ENCODE data around the gene CCDC40. TPM values are rescaled to one million over a fixed set of nuclear protein-coding genes. Genes with fewer than 3 reads are reported as not detected.

Gene CCDC40
- total and polyA plus RNA-seq, 11 donors: 2.4 to 9.0 (median 5.9) TPM

DNA sequence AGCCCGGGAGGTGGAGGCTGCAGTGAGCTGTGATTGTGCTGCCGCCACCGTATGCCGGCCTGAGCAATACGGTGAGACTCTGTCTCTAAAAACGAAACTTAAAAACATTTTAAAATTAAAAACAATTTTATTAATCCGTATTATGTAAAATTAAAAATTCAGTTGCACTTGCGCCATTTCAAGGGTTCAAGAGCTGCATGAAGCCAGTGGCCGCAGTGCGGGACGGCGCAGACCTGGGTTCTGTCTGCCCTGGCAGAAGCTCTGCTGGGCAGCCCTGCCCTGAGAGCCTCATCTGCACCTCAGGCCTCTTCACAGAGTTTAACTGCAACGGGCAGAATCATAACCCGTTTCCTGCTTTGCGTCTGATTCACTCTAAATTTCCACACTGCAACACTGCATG is 32.5 kb upstream of the CCDC40 start:
- WGBS, 4 donors: 91 to 95% (median 93%) methylated on average over 15 of the region's 15 CpGs
- H3K27ac ChIP-seq: no peak overlapping the region
- intact Hi-C loops (cut with DNase I): loop anchor here in 4 of 10 donors (10.0 kb wide), 3 partner anchors 71 to 251 kb away; no protein-coding TSS in a partner anchor

DNA sequence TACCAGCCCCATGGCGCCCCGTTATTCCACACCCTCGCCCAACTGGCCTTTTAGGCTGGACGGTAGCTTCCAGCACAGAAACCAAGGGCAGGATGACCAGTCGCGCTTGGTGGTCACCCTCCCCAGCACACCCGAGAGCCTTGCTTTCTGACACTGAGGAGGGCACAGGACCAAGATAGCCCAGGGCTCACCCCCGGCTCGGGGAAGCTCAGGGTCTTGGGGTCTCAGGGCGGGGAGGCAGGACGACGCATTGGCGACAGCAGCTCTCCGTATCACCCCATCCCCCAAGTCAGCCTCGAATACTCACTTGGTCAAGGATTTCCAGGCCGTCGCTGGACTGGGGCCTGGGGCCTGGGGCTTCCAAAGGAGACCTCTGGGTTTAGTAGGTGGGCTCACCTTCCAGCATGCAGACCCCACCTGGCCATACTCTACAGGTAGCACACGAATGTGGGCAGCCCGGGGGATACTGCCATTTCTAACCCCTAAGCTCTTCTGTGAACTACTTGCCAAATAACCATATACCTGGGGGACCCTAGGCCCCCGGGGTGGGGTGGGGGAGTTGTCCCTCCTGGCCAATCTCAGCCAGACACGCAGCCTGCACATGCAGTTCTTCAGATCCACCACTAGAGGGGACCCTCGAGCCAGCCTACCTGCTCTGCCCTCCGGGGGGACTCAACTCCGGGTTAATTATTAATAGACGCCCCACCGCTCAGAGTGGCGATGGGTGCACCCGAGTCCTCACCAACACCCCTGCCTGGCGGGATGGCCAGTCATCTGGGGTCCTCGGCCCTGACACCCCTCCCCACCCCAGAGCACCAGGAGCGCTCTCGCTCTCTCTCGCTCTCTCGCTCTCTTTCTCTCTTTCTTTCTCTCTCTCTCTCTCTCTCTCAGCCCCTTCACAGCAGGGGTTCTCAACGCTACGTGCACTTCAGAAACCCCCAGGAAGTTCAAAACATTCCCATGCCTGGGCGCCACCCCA is 30.8 kb upstream of the CCDC40 start:
- intact Hi-C loops (cut with DNase I): loop anchor here in 8 of 10 donors (5.0 to 10.0 kb wide), 7 partner anchors 62 to 249 kb away; partner anchors contain the start of gene GAA (in 1 of the 8)
- Histone ChIP-seq H3K27me3 (no peaks in the 10 kb centered on the region), H3K36me3 (peaks cover 0 to 16% (median 3%) of the 10 kb centered on the region in 9 donors), H3K4me3 (peak overlapping the region in 4 of 12 donors; percentile 18 to 33 (median 24)), H3K27ac (no peak overlapping the region), H3K9me3 (no peaks in the 10 kb centered on the region), H3K4me1 (peaks cover 0 to 18% (median 10%) of the 10 kb centered on the region in 12 donors)
- ATAC-seq (peak in 3 of 4 donors; percentile 25 to 41 (median 32)), DNase-seq (peak; percentile 36 to 70 (median 48))
- WGBS, 4 donors: 50 to 54% (median 53%) methylated on average over 34 to 37 of the region's 37 CpGs
- TF ChIP-seq POLR2A (IDR thresholded peaks at IDR 0.05): no peak
- TF ChIP-seq, protein P1, sequence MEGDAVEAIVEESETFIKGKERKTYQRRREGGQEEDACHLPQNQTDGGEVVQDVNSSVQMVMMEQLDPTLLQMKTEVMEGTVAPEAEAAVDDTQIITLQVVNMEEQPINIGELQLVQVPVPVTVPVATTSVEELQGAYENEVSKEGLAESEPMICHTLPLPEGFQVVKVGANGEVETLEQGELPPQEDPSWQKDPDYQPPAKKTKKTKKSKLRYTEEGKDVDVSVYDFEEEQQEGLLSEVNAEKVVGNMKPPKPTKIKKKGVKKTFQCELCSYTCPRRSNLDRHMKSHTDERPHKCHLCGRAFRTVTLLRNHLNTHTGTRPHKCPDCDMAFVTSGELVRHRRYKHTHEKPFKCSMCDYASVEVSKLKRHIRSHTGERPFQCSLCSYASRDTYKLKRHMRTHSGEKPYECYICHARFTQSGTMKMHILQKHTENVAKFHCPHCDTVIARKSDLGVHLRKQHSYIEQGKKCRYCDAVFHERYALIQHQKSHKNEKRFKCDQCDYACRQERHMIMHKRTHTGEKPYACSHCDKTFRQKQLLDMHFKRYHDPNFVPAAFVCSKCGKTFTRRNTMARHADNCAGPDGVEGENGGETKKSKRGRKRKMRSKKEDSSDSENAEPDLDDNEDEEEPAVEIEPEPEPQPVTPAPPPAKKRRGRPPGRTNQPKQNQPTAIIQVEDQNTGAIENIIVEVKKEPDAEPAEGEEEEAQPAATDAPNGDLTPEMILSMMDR (IDR thresholded peaks at IDR 0.05): peak; percentile 97 to 100 (median 98)

More for the DNA sequence above, 32.5 kb upstream of the CCDC40 start:
- Histone ChIP-seq H3K36me3 (peaks cover 0 to 5% (median 0%) of the 10 kb centered on the region in 9 donors), H3K27me3 (no peaks in the 10 kb centered on the region), H3K4me1 (peaks cover 0 to 22% (median 10%) of the 10 kb centered on the region in 12 donors), H3K4me3 (no peak overlapping the region), H3K9me3 (no peaks in the 10 kb centered on the region)
- ATAC-seq (no peak), DNase-seq (peak in 1 of 5 donors; percentile 10)
- TF ChIP-seq, protein P1 (IDR thresholded peaks at IDR 0.05): no peak
- TF ChIP-seq POLR2A (IDR thresholded peaks at IDR 0.05): no peak

DNA sequence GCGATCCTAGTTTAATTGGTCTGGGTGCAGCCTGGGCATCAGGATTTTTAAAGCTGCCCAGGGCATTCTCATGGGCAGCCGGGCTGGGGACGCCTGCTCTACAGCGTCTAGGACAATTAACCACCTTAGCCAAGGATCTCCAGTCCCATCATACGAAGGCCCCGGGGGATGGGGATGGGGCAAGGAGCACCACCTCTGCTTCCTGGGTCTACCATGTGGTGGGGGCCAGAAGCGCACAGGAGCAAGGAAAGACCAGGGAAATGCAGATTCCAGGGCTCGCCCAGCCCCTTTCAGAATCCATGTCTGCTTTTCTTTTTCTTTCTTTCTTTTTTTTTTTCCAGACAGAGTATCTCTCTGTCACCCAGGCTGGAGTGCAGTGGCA is 30.1 kb upstream of the CCDC40 start:
- TF ChIP-seq, protein P1 (IDR thresholded peaks at IDR 0.05): no peak
- TF ChIP-seq POLR2A (IDR thresholded peaks at IDR 0.05): no peak
- H3K4me1 ChIP-seq: peaks cover 0 to 16% (median 10%) of the 10 kb centered on the region in 12 donors
- ATAC-seq (no peak), DNase-seq (peak in 1 of 5 donors; percentile 19)
- intact Hi-C loops (cut with DNase I): loop anchor here in 8 of 10 donors (5.0 to 10.0 kb wide), 7 partner anchors 61 to 248 kb away; partner anchors contain the start of gene GAA (in 1 of the 8)
- 61 to 80% (median 68%) methylated on average over 8 of the region's 8 CpGs for WGBS, 4 donors
- no peaks in the 10 kb centered on the region for H3K27me3 ChIP-seq
- no peaks in the 10 kb centered on the region for H3K9me3 ChIP-seq
- no peak overlapping the region for H3K27ac ChIP-seq
- H3K4me3 ChIP-seq: peak overlapping the region in 1 of 12 donors; percentile 20
- H3K36me3 ChIP-seq: peaks cover 0 to 16% (median 3%) of the 10 kb centered on the region in 9 donors

Data from heart left ventricle (tissue), 16 donors.